ENCODE results near the gene NIT2. TPM values are rescaled to one million over a fixed set of nuclear protein-coding genes. Genes with fewer than 3 reads are reported as not detected.

NIT2 gene
- total and polyA plus RNA-seq, 2 of the 4 experiments (the other 2 are of a cell fraction): 12.4 to 27.1 TPM

- no peak overlapping the region for H4K91ac ChIP-seq (ENCODE audit: insufficient read depth, low read depth, low read length)
- no peaks in the 10 kb centered on the region for H3K9me3 ChIP-seq (ENCODE audit: control insufficient read depth, insufficient read depth, low read length)
- no peak overlapping the region for H2BK20ac ChIP-seq (ENCODE audit: low read depth, low read length)
- H4K8ac ChIP-seq (ENCODE audit: low read depth in 2 of 2, low read length in 2 of 2): no peak overlapping the region
- no peak overlapping the region for H3K23ac ChIP-seq (ENCODE audit: low read depth, low read length)
- H2AK9ac ChIP-seq (replicated peaks; ENCODE audit: low read depth, low read length, poor library complexity): no peak overlapping the region
- TF ChIP-seq CEBPB (IDR thresholded peaks at IDR 0.05; ENCODE audit: low read depth, low read length): peak; percentile 87
- TF ChIP-seq, protein P1, sequence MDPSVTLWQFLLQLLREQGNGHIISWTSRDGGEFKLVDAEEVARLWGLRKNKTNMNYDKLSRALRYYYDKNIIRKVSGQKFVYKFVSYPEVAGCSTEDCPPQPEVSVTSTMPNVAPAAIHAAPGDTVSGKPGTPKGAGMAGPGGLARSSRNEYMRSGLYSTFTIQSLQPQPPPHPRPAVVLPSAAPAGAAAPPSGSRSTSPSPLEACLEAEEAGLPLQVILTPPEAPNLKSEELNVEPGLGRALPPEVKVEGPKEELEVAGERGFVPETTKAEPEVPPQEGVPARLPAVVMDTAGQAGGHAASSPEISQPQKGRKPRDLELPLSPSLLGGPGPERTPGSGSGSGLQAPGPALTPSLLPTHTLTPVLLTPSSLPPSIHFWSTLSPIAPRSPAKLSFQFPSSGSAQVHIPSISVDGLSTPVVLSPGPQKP (IDR thresholded peaks at IDR 0.05; ENCODE audit: borderline replicate concordance, low read depth, low read length): no peak
- H3K14ac ChIP-seq (replicated peaks; ENCODE audit: low read depth, low read length): no peak overlapping the region
- no peaks in the 10 kb centered on the region for H3K4me1 ChIP-seq (ENCODE audit: control insufficient read depth, insufficient read depth, low read length)
- no peak overlapping the region for H2AK5ac ChIP-seq (ENCODE audit: low read depth, low read length)
- no peak overlapping the region for H3K18ac ChIP-seq (ENCODE audit: low read depth, low read length)
- intact Hi-C loops (cut with micrococcal nuclease) (loop anchor here (5.0 kb wide), 1 partner anchor 315 kb away; no protein-coding TSS in a partner anchor), dilution Hi-C loops (cut with HindIII; ENCODE audit: low sequenced_read_pairs, unreplicated experiment) (no loop called here), in situ Hi-C loops (cut with MboI; ENCODE audit: low sequenced_read_pairs) (no loop called here)
- BruUV-seq (replicated peaks): no TSS peak
- no peak overlapping the region for H3K4me3 ChIP-seq (ENCODE audit: insufficient read depth, low read depth, low read length)
- H3K27me3 ChIP-seq (ENCODE audit: control insufficient read depth, insufficient read depth, low read length): no peaks in the 10 kb centered on the region
- POLR2A ChIA-PET (ENCODE audit: unreplicated experiment): no interaction called here
- no peak overlapping the region for H3K27ac ChIP-seq (ENCODE audit: insufficient read depth, low read length)
- H3K79me1 ChIP-seq (ENCODE audit: low read depth in 1 of 2, low read length in 2 of 2): peaks cover under 1 to 34% of the 10 kb centered on the region in 2 experiments; a peak in 2 of 4 replicates
- H3K4ac ChIP-seq (ENCODE audit: low read depth, low read length): no peak overlapping the region
- no peak for DNase-seq
- H3K56ac ChIP-seq (ENCODE audit: extremely low read depth, insufficient read depth, low read length): no peak overlapping the region
- H4K5ac ChIP-seq (ENCODE audit: low read depth, low read length): no peak overlapping the region
- CTCF ChIA-PET: no interaction called here
- no peak overlapping the region for H2AFZ ChIP-seq (replicated peaks; ENCODE audit: low read length, poor library complexity)
- peaks cover 30% of the 10 kb centered on the region for H4K20me1 ChIP-seq (ENCODE audit: insufficient read depth, low read length)
- no peaks in the 10 kb centered on the region; the same call in 1 of the 2 replicates for H3K9me1 ChIP-seq (ENCODE audit: insufficient read depth, low read length)
- H3K9ac ChIP-seq (ENCODE audit: low read depth, low read length): no peak overlapping the region
- H3K4me2 ChIP-seq (ENCODE audit: low read depth, low read length): no peak overlapping the region
- H2BK5ac ChIP-seq (ENCODE audit: low read depth, low read length, poor library complexity, severe bottlenecking): no peak overlapping the region
- no peak overlapping the region for H2BK120ac ChIP-seq (ENCODE audit: low read depth, low read length)
- H3K36me3 ChIP-seq (ENCODE audit: control insufficient read depth, insufficient read depth, low read length): no peaks in the 10 kb centered on the region
- WGBS, 2 experiments (ENCODE audit: extremely low coverage in 2 of 2, insufficient read length in 1 of 2): no CpG with 5 or more reads among the region's 2 CpGs
- H2BK15ac ChIP-seq (ENCODE audit: low read depth, low read length): no peak overlapping the region
- no peak for ATAC-seq (ENCODE audit: low read depth)
Measured at GRCh38 chr3:100396967-100397366, 62.4 kb downstream of the NIT2 start.
